ENCODE data around the gene RPS15.

The RPS15 gene

DNA sequence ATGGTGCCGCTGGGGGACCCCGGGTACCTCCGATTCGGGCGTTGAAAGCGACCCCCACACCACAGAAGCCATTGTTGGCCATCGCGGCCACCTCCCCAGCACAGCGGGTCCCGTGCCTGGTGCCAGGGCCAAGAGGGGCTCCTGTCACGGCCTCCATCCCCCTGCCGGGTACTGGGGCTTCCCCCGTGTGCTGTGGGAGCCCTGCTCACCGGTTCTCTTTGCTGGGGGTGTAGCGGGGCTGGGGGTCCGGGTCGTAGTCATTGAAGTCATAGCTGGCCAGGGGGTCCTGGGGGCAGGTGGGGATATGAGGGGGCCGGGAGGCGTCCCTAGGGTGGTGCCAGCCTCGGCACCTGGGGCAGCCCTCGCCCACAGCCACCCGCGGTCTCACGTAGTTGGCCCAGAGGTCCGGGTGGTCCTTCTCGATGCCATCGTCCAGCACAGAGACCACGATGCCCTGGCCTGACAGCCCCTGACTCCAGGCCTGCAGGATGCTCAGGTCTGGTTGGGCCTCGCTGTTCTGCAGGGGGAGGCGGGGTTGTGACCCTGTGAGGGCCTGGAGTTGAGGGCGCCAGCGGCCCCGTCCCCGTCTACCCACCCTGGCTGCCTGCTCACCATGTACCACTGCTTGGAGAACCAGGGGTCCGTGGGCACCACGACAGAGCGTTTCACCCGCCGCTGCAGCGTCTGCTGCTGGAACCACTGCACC is 49.5 kb downstream of the RPS15 start:
- no peak for DNase-seq (ENCODE audit: low spot score)

DNA sequence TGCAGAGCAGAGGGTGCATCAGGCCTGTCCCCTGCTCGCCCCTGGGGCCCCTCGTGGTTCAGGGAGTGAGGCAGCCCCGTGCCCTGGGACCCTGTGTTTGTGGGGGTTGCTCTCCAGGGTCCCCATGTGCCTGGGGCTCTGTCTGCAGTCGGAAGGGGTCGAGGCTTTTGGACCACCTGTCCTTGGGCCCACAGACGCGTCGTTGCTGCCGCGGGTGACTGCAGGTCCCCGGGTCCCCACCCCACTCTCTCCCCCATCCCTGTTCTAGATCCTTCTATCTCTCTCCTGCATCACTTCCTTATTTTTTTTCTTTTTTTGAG is 50.0 kb downstream of the RPS15 start:
- no peak for DNase-seq (ENCODE audit: low spot score)

DNA sequence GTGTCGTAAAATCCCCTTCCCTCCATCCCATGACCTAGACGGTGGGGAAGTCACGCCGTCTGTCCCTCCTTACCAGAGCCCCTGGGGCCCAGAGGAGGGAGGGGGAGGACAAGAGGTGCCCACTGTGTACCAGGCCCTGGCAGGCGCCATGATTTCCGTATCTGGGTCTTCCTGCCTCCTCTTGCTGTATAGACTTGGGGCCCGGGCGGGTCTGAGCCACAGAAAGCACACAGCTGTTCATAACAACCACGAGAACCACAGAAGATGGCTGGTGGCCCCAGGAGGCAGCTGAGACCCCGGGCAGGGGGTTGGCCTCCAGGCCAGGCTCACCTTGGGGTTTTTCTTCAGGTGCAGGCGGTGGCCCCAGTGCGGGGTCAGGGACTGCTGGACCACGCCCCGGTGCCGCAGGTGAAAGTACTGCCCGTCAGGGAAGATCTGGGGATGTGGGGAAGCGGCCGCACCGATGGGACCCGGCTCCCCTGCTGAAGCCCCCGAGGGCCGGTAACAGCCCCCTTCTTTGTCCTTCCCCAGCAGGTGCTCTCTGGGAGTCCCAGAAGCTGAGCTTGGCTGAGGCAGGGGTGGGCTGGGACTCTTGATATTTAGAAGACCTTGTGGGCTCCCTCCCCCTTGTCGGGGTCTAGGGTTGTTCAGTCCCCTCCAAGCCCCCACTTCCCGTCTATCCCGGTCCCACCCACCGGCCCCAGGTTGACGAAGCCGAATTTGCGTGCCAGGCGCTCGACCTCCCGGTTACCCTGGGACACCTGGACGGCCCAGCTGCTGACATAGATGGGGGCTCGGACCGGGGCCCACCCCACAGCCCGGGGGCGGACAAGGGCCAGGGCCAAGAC is 51.5 kb downstream of the RPS15 start:
- no peak for DNase-seq (ENCODE audit: low spot score)

Measured in AG20443 (cell line).